Hematopoietic multipotent progenitor cell (in vitro differentiated cells): Measurements from ENCODE around the gene FOXD1. TPM values are rescaled to one million over a fixed set of nuclear protein-coding genes. Genes with fewer than 3 reads are reported as not detected.
A peak's percentile ranks its signal among the peaks of the same experiment; 100 is the strongest.

Source experiments
- DNase-seq, 3 donors: peaks; one replicate each; pipeline ENCODE4 v3.0.0-alpha.2; 2011 to 2015; ENCODE audit warnings: low read depth in 2 of 3, low spot score in 2 of 3
- total RNA-seq: library from RNA; depleted of rRNA; stranded (reverse); fragments of >200 nt; gene quantifications from one replicate; pipeline ENCODE4 v1.2.3, GENCODE V29; 2012

Gene FOXD1
- total RNA-seq, 1 donor: not detected

DNA sequence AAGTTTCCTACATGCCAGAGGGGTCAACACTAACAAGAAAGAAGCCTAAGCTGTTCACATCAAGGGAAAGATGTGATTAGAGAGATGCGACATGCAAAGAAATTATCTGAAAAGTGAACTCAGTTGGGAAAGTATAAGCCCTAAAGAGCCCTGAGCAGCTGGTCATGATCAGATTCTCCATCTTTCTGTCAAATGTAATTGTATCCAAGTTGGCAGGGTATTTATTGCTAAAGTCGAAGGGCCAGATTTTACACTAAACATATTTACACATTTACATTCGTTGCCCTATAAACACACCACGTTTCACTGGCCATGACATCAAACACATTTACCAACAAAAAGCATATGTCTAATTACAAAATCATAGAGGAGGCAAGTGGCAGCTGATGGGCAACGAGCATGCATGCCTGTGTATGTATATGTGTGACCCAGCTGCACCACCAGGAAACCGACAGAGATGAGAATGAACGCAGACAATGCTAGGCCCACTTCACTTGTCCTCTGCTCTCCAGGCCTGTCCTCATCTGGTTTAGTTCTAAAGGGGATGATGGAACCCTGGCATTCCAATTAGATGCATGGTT lies 6.3 kb downstream of the FOXD1 start:
- no peak for DNase-seq

DNA sequence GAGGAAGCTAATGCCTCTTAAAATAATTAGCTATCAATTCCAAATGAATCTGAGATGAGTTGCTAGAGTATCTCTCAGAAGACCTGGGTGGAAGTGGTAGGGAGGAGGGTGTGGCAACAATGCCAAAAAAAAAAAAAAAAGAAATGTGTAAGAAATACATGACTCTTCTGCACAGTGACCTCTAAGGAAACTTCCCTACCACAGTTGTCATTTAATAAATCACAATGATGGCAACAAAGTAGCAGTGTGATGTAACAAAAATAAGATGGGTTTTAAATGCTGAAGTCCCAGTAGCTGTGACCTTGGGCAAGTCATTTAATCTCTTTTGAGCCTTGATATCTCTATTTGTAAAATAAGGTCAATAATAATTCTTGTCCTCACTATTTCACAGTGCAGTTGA lies 7.2 kb downstream of the FOXD1 start:
- DNase-seq: no peak

DNA sequence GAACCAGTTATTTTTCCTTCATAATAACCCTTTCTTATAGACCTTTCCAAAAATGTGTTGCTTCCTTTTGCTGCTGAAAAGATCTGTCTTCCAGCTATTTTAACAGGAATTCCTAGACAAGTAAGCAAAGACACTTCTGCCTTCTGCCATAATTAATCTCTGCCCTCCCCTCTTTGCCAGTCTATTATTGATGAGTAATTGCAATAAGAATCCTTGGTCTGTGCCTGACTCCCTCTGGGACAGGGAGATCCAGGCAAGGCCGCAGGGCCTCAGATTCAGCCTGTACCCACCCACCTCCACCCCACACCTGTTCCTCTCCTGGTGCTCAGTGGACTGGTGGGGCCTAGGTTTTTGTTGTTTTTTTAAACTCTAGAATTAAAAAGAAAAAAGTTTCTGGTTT lies 8.3 kb downstream of the FOXD1 start:
- no peak for DNase-seq

DNA sequence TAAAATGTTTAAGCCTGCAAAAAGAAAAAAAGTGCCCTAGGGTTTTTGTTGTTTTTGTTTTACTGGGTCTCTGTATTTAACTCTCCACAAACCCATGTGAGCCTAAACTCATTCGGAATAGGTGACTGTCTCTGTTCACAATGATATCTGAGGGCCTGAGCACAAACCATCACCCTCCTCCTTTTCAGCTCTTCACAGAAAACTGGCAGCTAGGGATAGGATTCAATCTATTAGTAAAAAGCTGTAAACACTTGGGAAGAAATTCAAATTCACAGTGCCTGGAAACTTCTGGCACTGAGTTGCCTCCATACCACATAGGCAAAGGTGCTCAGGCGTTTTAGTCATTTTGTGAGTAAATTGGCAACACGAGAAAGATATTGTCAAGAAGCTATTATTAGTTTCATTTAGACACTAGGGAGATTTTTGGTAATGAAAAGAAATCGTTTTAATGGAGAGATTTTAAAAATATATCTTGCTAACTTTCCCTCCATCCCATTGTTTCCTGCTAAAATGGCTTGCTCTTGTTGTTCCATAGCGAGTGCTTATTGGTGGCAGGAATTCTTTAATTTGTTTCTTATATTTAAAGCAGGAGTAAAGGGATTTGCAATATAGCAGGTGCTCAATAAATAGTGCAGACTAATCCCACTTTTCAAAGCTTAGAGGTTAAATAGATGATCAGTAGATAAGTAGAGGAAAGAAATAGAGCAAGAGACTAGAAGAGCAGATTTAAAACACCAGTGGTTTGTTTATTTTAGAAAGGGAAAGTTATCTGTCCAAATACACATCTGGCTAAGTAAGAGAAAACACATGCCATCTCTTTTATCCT lies 9.7 kb downstream of the FOXD1 start:
- no peak for DNase-seq

DNA sequence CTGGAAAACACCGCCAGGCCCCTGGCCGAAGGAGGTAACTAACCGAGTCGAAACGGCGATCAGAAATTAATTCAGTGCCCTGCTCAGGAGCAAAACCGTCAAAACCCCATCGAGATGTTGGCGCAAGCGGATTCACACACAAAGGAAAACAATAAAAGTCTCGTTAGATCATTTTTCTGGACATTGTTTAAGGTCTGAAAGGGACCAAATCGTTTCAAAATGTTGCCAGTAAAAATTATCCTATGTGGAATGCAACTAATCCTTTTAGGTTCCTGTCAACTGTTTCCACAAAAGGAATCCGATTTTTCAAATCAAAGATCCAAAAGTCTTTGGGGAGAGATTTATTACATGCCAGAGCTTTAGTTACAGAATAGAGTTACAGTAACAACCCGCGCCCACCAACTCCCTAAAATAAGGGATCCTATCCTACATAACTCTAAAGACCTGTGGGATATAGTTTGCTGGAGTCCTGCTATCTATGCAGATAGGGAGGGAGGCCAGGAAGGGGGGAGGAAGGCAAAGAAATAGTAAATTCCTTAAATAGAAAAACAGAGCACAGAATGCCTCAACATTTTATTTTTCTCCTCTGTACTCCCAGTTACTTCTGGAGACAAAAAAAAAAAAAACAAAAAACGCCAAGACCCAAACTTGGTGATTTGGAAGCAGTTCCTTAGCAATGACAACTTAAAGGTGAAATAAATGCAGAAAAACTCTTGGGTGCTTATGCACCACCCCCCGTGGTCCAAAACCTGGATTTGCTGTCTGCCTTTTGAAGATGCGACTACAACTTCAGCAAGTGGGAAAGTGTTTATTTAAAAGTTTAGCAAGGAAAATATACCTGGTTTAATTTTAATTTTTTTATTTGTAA lies 10.6 kb downstream of the FOXD1 start:
- DNase-seq: peak in 1 of 3 donors; percentile 27

DNA sequence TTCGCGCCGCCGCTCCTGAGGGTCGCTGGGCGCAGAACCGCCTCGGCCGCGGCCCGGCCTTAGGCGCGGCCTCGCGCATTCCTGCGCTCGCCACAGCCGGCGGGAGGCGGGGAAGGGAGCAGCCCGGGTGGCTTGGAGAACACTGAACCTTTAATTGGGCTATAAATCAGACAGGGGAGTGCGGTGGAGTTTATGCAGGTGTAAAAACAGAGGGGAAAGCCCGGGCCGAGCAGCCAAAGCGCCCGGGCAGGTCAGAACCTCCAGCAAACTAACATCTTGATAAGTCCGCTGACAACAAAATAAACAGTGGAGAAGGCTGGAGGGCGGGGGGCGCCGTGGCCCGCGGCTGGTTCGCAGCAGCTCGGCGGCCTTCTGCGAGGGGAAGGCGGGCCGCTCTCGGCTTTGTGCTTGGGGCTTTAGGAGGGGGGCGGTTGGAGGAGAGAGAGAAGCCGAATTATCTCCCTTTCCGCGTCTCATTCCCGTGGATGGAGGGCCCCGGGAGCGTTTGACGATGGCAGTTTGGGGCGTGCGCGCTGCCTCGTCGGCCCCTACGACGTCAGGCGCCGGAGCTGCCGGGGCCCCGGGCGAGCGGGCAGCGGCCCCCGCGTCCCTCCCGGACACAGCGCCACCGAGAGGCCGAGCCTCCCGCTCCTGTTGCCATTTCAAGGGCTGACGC lies 11.3 kb downstream of the FOXD1 start:
- no peak for DNase-seq

DNA sequence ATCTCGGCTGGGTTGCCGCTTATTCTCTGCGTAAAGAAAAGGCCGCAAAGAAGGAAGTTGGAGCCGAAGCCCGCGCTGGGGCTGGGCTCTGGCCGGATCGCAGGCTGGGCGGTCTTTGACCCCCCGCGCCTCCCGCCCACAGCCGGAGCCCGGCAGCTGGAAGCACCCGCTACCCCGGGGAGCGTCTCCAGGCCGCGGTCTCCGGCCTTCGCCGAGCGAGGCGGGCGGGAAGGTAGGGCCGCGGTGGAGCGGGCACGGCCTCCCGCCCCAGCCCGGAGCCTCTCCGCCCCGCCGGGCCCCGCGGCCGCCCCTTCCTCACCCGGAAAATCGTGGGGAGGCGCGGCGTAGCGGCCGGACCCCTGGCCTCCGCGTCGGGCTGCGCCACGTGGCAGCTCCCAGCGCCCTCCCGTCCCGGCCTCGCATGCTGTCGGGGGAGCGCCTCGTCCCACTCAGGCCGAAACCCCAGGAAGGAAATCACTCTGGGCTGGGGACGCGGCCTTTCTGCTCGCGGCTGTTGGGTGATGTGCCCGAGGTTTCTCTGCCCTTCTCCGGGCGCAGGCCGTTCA lies 12.0 kb downstream of the FOXD1 start:
- DNase-seq: no peak

DNA sequence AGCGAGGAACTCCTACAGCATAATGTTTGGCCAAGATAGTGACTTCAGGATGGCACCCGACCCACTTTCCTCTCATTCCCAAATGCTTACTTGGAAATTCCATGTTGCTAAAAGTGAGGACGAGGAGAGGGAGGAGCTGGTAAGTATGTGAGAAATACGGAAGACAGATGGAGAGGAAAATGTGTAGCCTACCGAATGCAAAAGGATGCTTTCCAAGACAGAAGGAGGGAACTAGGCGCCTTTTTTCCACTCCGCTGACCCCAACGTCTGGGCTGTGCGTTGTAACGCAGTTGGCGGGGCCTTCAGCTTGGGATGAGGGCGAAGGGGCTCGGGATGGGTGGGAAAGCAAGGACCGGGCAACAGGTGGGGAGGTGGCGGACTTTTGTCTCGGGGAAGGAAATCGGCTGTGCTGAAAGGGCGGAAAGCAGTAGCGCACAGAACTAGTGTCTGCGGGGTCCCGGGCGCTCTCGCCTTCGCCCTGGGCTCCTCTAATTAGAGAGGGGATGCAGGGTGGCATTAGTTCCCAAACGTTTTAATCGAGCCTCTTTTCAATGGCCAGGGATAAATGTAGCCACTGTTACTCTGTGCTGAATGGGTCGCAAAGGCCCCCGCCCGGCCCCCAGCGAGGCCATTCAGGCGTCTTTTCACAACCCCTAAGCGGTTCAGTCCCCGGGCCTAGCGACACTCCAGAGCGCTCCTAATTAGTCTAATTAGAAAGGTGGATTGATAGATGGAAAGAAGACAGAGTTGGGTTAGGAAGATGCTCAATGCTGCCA lies 12.6 kb downstream of the FOXD1 start:
- no peak for DNase-seq

DNA sequence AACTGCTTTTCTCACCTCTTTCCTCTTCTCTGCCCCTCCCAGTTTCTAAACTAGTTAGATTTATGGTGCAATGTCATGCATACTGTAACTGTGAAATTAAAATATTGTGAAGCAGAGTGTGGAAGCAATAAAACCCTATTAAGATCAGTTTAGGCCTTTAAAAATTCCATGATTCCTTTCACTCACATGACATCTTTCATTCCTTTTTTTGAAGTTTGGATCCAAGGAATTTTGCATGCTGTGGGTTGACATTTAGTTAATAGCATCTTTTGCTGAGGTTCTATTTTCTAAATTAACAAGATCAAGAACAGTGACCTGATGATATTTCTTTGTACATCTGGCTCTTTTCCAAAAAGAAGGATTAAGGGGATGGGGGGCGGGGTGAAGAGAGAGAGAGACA lies 13.7 kb downstream of the FOXD1 start:
- DNase-seq: no peak

DNA sequence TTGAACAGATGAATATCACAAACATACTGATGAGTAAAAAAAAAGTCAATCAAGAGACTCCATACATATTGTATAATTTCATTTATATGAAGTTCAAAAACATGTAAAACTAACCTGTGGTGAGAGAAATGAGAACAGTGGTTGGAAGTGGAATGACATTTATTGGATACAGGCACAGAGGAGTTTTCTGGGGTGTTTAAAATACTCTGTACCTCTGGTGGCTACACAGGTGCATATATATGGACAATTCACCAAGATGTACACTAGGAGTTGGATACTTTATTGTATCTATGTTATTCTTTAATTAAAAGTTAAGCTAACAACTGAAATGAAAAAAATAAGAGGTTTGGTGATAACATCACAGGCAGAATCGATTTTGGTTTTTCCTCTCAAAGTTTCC lies 14.1 kb downstream of the FOXD1 start:
- DNase-seq: no peak

DNA sequence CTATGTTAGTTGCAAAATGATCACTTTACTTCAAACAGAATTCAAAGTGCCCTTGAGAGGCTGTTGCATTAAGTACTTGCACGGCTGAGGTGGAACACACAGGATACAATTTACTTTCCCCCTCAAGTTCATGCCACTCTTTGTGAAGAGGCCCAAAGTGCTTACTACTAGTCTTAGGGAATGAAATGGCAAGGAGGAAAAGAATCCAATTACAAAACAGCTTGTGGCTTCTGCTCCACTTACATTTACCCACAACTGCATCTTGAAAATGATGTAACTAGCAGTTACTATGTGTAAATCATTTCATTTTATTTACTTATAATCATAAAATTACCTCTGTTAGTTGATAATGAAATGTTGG lies 14.6 kb downstream of the FOXD1 start:
- DNase-seq: no peak

DNA sequence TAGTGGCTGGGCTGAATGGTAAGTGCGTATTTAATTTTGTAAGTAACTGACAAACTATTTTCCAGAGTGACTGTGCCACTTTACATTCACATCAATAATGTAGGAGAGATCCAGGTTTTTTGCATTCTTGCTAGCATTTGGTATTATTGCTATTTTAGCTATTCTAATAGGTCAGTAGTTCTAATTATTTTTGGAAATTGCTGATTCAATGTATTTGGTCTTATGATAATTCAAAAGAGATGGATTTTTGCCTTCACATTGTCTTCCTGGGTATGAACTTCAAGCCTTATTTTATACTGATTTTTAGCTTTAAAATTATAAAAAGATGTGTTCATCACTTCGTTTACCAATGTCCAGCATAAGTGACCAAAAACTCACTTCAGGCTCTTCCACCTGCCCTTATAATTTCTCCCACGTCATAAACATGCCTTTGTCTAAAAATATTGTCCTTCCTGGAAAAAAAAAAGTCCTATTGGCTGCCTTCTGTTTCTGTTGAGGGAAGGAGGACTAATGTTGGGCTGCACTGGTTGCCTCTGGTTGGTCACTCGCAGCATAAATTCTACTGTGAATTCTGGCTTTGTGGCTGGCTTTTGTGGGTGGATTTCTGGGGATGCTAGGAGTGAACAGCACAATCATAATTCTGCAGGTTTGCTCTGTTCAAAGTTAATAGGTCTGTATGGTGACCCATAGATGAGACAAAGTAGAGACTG lies 15.2 kb downstream of the FOXD1 start:
- DNase-seq: no peak

DNA sequence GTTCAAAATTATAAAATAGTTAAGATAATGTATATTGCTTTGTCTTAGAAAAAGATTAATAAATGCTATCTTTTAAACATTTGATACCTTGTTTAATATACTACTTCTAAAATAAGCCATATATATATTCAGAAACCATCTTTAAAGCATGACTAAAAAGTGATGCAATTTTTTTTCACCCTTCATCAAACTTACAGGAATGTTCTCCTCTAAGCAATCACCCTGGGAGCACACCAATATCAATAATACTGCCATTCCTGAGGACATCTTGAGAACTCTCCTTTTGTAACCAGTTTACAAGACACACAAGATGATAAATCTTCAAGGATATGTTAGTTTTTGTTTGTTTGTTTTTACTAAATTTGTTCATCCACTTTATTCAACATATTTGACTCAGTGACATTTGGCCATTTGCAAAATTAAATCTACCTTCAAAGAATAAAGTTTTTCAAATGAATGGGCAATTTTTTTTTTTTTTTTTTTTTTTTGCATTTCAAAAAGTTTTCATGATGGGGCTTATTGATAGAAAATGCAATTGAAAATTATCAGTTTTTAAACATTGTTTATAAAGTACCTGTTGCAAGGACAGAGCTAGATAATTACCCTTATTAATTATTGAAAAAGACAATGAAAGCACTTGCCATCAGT lies 17.2 kb downstream of the FOXD1 start:
- DNase-seq: no peak

DNA sequence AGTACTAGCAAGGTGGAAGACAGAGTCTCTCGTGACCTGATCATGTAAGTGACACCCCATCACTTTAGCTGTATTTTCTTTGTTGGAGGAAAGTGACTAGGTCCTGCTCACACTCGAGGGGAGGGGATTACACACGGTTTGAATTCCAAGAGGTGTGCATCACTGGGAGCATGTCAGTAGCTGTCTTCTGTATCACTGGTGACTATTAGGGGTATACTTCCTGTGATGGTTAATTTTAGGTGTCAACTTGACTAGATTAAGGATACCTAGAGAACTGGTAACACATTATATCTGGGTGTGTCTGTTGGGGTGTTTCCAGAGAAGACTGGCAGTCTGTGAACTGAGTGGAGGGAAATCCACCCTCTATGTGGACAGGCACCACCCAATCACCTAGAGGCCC lies 22.5 kb downstream of the FOXD1 start:
- no peak for DNase-seq

DNA sequence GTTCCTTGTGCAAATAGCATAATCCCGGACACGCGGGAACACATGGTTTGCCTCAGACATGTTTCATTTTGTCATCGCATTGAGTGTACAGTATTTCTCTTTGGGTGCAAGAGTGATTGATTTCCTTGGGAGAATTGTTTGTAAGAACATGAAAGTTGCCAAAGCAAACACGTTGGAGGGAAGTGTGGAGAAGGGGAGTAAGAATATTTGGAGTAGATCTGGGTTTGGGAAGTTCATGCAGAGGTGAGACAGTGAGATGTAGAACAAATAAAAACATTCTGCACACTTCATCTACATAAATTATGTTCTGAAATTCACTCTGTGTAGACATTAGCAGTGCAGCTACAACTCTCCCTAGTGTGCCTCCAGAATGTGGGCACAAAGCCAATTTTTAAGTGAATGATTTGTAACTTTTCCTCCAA lies 24.0 kb downstream of the FOXD1 start:
- DNase-seq: no peak

DNA sequence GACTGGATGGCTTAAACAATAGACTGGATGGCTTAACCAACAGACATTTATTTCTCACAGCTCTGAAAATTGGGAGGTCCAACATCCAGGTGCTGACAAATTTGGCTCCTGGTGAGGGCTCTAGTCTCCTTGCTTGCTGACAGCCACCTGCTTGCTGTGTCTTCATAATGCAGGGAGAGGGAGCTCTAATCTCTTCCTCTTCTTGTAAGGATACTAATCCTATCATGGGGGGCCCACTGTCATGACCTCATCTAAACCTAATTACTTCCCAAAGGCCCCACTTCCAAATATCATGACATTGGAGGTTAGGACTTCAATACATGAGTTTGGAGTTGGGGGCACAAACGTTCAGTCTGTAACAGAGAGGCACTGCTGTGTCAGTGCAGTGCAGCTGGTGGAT lies 26.4 kb downstream of the FOXD1 start:
- DNase-seq: no peak

DNA sequence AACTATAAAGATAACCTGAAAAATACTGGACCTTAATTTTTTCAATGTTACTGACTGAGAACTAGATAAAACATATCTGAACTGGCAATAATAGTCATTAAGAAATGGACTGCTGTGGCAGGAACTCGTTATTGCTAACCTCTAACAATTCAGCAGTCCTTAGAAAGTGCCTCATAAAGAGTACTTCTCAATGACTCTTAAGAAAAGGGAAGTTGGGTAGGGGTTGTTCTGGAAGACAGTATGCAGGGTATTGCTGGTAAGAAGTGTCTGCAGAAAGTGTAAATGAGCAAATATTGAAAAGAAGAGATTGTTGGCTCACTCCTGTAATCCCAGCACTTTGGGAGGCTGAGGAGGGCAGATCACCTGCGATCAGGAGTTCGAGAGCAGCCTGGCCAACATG lies 27.9 kb downstream of the FOXD1 start:
- peak in 1 of 3 donors; percentile 58 for DNase-seq

DNA sequence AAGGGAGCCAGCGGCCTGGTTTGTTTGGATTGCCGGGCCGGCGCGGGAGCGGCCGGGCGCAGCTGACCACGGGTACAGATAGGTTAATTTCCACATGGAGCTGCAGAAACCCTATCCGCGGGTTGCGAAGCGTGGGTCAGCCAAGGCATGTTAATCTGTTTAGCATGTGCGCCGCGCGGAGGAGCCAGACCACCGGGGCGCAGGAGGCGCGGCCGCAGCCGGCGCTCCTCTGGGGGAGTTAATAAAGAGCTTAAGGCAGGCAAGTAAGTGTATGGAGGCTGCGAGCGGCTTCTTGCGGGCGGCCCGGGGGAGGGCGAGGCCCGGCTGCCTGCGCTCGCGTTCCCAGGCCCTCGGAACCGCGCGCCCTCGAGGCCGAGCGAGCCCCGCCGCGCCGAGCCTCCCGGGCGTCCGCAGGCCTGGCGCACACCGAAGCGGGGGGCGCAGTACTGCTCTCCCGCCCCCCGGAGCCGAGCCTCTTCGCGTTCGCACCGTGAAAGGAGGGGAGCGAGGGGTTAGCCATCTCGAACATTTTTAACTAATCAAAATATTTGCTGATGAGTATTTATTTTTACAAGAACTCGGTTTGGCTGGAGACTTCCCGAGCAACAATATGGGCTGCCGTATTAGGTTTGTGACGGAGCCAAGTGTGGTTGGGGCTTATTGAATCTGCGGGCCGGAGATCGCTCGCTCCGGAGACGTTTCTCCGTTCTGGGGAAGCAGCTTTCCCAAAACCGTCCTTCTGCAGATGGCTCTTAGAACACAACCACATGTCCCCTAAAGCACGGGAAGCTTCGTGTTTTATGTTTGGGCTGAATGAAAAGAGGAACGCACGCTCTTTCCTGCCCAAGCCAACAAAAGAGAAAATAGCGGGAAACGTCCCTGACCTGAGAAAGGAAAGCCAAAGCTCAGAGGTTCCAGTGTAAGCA lies 28.8 kb downstream of the FOXD1 start:
- DNase-seq: no peak
